NCI-H446 (cell line): Measurements from ENCODE around the gene ARRDC1.
"Not testable (repeated sequence)": the region's sequence is repeated elsewhere in the genome, so short reads cannot be mapped to it uniquely, and the experiment has no call there.

ENCODE experiments used
- DNase-seq, 2 experiments: peaks; one replicate each; lab custom pipeline; 2025; lab: John Stamatoyannopoulos, UW

Gene ARRDC1

GRCh38 chr9:137613738-137614523 is 8.4 kb downstream of the ARRDC1 start:
- no peak for DNase-seq

- no peak for DNase-seq
Observed at GRCh38 chr9:137614631-137615386, 9.3 kb downstream of the ARRDC1 start.

DNA sequence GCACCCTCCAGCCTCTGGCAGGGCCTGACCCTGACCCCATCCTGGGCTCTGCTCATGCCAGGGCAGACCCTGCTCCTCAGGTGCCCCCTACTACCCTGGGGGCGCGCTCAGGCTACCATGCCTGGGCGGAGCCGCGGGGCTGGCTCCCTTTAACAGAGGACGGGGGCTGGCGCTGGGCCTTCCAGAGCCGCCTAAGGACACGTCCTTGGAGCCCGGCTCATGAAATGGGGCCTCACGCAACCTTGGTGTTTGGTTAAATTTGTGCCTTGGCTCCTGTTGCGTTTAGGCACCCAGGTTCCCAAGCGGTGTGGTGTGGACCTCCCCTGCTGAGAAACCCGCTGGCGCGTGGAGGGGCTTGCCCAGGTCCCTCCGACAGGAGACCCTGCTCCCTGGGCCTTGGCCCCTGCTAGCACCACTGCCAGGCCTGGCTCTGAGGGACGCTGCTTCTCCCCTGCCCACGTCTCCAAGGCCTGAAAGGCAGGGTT is 9.9 kb downstream of the ARRDC1 start:
- DNase-seq: no peak

DNA sequence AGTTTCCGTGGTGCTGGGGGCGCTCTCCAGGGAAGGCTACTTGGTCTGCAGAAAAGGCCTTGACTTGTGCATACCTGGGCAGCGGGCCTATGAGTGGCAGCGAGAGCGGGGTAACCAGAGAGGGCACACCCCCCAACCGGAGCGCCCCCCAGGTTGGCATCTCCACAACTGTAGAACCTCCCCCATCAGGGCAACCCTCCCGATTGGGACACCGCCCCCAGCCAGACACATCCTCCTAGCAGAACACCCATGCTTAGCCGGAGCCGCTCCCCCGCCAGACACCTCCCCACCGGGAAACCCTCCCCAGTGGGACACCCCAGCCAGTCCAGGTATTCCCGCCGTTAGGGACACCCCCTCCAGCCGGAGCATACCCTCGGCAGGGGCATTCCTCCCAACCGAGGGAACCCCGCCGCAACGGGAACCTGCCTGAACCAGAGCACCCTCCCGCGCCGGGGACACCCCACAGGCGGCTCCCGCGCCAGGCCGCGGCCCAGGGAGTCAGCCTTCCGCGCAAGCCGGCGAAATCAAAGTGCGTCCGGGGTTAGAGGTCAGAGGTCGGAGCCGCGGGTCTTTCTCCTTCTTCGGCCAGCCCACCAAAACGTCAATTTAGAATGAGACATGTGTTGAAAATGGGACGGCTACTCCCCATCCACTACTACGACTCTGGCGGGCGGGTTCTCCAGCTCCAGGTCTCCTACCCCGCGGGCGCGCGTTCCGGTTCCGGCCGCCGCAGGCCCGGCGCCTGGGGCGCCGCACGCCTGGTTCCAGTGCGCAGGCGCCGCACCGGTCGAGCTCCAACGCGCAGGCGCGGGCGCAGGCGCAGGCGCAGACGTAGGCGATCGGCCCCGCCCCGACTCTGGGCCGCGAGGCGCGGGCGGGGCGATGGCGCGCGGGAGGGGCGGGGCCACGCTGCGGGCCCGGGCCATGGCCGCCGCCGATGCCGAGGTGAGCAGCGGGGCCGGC is 12.9 kb downstream of the ARRDC1 start, which contains the start of gene EHMT1:
EHMT1 (plus strand) TSS at position 901 of the 963 bp plus-strand sequence; CDS start at position 925, 24 bp downstream.
- DNase-seq: peak; percentile 46 to 89

DNA sequence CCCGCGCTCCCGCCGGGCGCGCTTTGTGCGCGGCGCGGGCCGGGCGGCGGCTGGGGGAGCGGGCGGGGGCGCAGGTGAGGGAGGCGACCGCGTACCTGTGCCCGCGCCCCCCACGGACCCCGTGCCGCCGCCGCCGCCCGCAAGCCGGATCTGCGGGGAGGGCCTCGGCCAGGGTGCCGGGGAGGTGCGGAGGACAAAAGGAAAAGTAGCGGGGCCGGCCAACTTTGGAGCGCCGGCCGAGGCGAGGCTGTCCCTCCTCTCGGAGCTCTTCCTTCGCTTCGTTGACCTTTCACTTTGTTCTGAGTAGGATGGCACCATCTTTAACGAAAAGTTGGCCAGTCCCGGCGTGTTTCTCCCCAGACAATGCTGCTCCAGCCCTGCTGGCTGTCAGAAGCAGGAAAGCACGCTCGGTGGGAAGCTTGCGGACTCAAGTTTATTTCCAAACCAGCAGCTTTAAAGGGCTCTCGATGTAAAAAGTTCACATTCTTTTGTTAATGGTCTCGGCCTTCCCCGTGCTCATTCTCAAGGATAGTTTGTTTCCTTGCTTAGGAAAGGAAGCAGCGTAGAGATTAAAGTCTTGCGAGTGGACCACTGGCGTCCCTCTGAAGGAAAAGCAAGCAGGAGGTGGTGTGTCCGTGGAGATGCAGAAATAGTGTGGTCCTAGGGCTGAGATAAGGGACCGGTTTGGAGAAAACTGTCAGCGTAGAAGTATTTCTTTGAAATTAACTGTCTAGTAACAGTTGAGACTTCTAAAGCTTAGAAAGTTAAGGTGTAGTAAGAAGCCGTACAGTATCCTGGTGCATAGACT is 14.0 kb downstream of the ARRDC1 start:
- DNase-seq: no peak

GRCh38 chr9:137620048-137620405 is 14.5 kb downstream of the ARRDC1 start:
- DNase-seq: no peak

GRCh38 chr9:137620581-137620980 is 15.1 kb downstream of the ARRDC1 start:
- no peak for DNase-seq

DNA sequence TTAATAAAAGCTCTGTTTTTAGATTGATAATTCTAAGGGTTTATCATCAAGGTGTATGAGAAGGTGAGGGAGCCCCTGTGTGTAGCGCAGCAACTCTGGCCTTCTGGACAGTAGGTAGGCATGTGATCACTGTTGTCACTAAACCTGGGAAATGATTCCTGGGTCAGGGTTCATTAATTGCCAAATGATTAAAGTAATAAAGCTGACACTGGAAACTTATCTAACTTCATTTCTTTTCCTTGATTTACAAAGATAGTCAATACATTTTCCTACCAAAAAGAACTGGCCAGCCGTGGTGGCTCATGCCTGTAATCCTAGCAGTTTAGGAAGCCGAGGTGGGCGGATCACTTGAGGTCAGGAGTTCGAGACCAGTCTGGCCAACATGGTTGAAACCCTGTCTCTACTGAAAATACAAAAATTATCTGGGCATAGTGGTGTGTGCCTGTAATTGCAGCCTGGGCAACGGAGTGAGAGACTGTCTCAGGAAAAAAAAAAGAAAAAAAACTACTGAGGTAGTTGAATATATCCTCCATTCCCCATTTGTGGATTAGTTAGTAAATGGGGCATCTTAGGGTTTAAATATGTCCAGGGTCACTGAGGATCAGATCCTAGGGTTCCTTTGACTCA is 15.8 kb downstream of the ARRDC1 start:
- no peak for DNase-seq

DNA sequence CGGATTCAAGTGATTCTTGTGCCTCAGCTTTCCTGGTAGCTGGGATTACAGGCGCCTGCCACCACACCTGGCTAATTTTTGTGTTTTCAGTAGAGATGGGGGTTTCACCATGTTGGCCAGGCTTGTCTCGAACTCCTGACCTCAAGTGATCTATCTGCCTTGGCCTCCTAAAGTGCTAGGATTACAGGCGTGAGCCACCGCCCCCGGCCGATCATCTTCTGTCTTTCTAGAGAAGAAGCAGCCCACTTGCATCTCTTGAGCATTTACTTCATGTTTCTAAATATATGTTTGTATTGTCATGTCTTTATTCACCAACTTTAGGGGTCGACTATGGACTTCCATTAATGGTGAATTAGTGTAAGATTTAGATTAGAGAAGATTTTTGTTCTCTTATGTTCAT is 16.7 kb downstream of the ARRDC1 start:
- not testable (repeated sequence) for DNase-seq

DNA sequence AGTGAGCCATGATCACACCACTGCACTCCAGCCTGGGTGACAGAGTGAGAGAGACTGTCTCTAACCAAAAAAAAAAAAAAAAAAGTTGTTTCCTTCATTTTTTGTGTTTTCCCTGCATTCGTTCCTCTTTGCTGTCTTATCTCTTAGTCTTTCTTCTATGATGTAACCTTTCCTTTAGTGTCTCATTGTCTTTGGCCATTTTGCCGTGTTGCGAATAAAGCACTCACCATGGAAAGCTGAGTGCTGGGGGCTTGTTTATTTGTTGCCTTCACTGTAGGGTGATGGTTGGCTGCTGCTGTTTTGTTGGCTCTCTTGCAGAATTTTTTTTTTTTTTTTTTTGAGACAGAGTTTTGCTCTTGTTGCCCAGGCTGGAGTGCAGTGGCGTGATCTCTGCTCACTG is 21.0 kb downstream of the ARRDC1 start:
- DNase-seq: no peak

- not testable (repeated sequence) for DNase-seq
Observed at GRCh38 chr9:137627406-137627805, 21.9 kb downstream of the ARRDC1 start.

DNA sequence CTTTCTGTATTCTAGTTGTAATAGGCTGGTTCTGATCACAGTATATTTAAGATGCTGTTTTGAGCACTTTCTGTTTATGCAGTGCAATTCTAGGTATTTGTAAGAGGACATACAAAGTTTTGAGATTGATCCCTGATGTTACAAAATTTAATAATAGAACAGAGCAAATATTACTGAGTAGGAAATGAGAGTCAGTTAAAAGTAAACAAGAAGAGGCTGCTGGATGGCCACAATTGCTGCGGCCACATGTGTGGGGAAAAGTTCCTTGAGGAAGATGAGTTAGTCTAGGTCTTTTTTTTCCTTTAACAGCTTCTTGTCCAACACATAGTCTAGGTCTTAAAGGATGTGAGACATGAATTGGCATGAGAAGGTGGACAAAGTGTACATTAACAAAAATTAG is 24.6 kb downstream of the ARRDC1 start:
- no peak for DNase-seq

GRCh38 chr9:137630679-137631078 is 25.2 kb downstream of the ARRDC1 start:
- DNase-seq: no peak

DNA sequence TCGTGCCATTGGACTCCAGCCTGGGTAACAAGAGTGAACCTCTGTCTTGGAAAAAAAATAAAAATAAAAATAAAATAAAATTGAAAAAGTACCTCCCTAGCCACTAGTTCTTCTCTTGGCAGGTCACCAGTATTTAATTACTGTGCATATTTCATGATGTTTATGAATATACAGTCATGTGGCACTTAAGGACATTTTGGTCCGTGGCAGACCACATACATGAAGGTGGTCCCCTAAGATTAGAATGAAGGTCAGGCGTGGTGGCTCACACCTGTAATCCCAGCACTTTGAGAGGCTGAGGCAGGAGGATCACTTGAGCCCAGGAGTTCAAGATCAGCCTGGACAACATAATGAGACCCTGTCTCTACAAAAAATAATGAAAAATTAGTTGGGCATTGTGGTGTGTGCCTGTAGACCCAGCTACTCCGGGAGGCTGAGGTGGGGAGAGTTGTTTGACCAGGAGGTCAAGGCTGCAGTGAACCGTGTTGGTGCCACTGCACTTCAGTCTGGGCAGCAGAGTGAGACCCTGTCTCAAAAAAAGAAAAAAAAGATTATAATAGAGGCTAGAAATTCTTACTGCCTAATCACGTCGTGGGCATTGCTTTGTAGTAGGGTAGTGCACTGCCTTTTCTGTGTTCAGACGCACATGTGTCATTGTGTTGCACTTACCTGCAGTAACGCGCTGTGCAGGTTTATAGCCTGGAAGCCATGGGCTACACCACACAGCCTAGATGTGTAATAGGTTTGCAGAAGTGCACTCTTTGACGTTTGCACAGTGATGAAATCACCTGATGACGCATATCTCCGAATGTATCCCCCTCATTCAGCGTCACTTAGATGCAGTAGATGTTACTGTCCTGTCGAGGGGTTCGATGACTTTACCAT is 26.1 kb downstream of the ARRDC1 start:
- DNase-seq: no peak

GRCh38 chr9:137632230-137633161 is 27.0 kb downstream of the ARRDC1 start:
- DNase-seq: no peak

DNA sequence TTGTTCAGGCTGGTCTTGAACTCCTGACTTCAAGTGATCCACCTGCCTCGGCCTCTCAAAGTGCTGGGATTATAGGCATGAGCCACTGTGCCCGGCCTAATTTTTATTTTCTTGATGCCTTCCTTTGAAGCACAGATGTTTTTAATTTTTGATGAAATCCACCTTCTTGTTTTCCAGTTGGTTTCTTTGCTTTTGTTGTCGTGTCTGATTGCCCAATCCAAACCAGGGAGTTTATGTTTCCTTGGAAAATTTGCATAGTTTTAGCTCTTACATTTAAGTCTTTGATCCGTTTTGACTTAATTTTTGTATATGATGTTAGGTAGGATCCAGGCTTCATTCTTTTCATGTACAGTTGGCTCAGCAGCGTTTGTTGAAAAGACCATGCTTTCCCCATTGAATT is 28.5 kb downstream of the ARRDC1 start:
- DNase-seq: no peak

DNA sequence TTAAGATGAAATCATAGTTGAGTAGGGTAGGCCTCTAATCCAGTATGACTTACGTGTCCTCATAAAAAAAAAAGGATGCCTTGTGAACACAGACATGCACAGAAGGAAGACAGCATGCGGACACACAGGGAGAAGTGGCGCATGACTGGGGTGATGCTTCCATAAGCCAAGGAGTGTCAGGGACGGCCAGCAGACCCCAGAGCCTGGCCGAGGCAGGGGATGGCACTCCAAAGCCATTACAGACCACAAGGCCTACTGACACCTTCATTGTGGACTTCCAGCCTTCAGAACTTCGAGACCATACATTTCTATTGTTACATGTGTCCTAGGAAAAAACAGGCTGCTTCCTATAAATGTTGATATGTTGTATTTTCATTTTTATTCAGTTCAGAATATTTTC is 33.2 kb downstream of the ARRDC1 start:
- DNase-seq: no peak

DNA sequence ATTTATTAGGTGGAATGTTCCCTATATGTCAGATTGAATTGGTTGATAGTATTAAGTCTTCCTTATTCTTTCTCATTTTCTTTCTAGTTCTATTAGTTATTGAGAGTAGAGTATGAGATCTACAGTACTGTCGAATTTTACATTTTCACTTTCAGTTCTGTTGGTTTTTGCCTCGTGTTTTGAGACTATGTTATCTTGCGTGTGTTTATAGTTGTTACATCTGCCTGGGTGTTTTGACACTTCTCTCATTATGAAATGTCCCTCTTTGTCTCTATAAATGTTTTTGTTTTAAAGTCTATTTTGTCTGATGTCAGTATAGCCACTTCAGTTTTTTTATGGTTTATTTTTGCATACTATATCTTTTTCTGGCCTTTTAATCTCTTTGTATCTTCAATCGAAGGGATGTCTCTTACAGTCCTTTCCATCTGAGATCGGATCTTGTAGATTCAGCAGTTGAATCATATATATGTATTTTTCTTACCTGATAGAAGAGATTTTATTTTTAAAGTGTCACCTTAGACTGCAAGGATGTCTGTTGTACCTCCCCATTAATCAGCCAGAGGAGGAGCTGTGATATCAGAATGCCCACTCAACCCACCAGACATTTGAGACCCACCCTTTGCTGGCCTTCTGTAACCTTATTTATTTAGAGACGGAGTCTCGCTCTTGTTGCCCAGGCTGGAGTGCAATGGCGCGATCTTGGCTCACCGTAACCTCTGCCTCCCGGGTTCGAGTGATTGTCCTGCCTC is 34.0 kb downstream of the ARRDC1 start:
- no peak for DNase-seq
